H1 (cell line): ENCODE data around the gene CDC42SE2. TPM values are rescaled to one million over a fixed set of nuclear protein-coding genes. Genes with fewer than 3 reads are reported as not detected.

ENCODE experiments used
- CTCF ChIA-PET: fragments of 300-600 bp; sonication (Branson Sonifier 250); formaldehyde crosslinking; loops from one replicate; lab custom pipeline; 2021; ENCODE audit not compliant: partially characterized antibody; lab: Charles Lee
- POLR2A ChIA-PET: fragments of 300-600 bp; sonication (Branson Sonifier 250); formaldehyde crosslinking; loops from one replicate; lab custom pipeline; 2021; ENCODE audit warnings: inconsistent platforms; ENCODE audit not compliant: partially characterized antibody; lab: Charles Lee
- DNase-seq, 2 experiments: peaks; one replicate each; pipeline versions ENCODE4 v3.0.0 to v3.0.0-alpha.2; 2010 to 2022; ENCODE audit warnings: low spot score in 2 of 2, low read depth in 1 of 2, mixed read lengths in 1 of 2
- FAIRE-seq: peaks from 2 replicates; lab custom pipeline; 2011; peaks lifted over from hg19 to GRCh38; lab: Jason Lieb, UNC
- H2AFZ ChIP-seq: 2 replicates; pipeline ENCODE4 v1.8.1; 2012; ENCODE audit warnings: low read length, inconsistent platforms
- H2AK5ac ChIP-seq: 2 replicates; pipeline ENCODE4 v1.6.1; 2013; ENCODE audit warnings: low read depth, low read length
- H2BK120ac ChIP-seq: replicated peaks from 2 replicates; pipeline ENCODE3; 2013; ENCODE audit warnings: low read depth, low read length, inconsistent platforms
- H2BK12ac ChIP-seq: 2 replicates; pipeline ENCODE4 v1.6.1; 2013; ENCODE audit warnings: low read depth, low read length
- H2BK15ac ChIP-seq: 2 replicates; pipeline ENCODE4 v1.6.1; 2013; ENCODE audit warnings: low read length
- H2BK20ac ChIP-seq: 2 replicates; pipeline ENCODE4 v1.6.1; 2013; ENCODE audit warnings: low read length
- H2BK5ac ChIP-seq: 2 replicates; pipeline ENCODE4 v1.6.1; 2013; ENCODE audit warnings: low read depth, low read length
- H3K14ac ChIP-seq: 2 replicates; pipeline ENCODE4 v1.6.1; 2013; ENCODE audit warnings: inconsistent platforms; ENCODE audit not compliant: insufficient read length
- H3K18ac ChIP-seq: 2 replicates; pipeline ENCODE4 v1.6.1; 2013; ENCODE audit warnings: low read length; ENCODE audit errors: extremely low read depth
- H3K23ac ChIP-seq: 2 replicates; pipeline ENCODE4 v1.6.1; 2013; ENCODE audit warnings: inconsistent platforms; ENCODE audit not compliant: insufficient read length
- H3K23me2 ChIP-seq: 2 replicates; pipeline ENCODE4 v1.6.1; 2013; ENCODE audit warnings: low read depth, low read length
- H3K27ac ChIP-seq: 2 replicates; pipeline ENCODE4 v1.6.1; 2011; ENCODE audit warnings: low read depth, low read length, inconsistent platforms
- H3K27me3 ChIP-seq, 4 experiments: replicated peaks in 1 of 4; 1 replicate in 1 of 4; 2 replicates in 3 of 4; pipeline versions ENCODE4 v1.6.1 to v1.8.1; 2011 to 2013; ENCODE audit warnings: low read length in 3 of 4, mild to moderate bottlenecking in 3 of 4, inconsistent platforms in 2 of 4, mixed read lengths in 2 of 4, moderate library complexity in 1 of 4; ENCODE audit not compliant: control insufficient read depth in 3 of 4, insufficient read depth in 3 of 4; ENCODE audit errors: extremely low read depth in 1 of 4
- H3K36me3 ChIP-seq, 4 experiments: 2 replicates each; pipeline versions ENCODE4 v1.6.1 to v1.8.1; 2011 to 2013; ENCODE audit warnings: mild to moderate bottlenecking in 4 of 4, low read length in 3 of 4, moderate library complexity in 2 of 4, control low read depth in 1 of 4, inconsistent platforms in 1 of 4; ENCODE audit not compliant: insufficient read depth in 4 of 4, control insufficient read depth in 2 of 4
- H3K4ac ChIP-seq: replicated peaks from 2 replicates; pipeline ENCODE3; 2013; ENCODE audit warnings: low read length, low read depth, mixed read lengths, inconsistent platforms; ENCODE audit not compliant: insufficient read length
- H3K4me1 ChIP-seq, 4 experiments: replicated peaks in 1 of 4; 1 replicate in 1 of 4; 2 replicates in 3 of 4; pipeline versions ENCODE4 v1.6.1 to v1.8.1; 2011 to 2013; ENCODE audit warnings: low read length in 3 of 4, inconsistent platforms in 2 of 4, mixed read lengths in 1 of 4; ENCODE audit not compliant: insufficient read depth in 4 of 4, control insufficient read depth in 3 of 4
- H3K4me2 ChIP-seq, 2 experiments: 2 replicates each; pipeline versions ENCODE4 v1.6.1 to v1.8.1; 2011 to 2013; ENCODE audit warnings: low read depth in 2 of 2, low read length in 2 of 2, control low read depth in 1 of 2, inconsistent platforms in 1 of 2, mild to moderate bottlenecking in 1 of 2; ENCODE audit not compliant: insufficient read depth in 1 of 2
- H3K4me3 ChIP-seq, 4 experiments: fragments of 200-600, 300-600 bp in 1 of 4; sonication (generic), shearing (Covaris generic), sonication (Bioruptor Twin) in 1 of 4; 2 replicates each; pipeline versions ENCODE4 v1.5.1 to v1.8.1; 2011 to 2016; ENCODE audit warnings: low read length in 4 of 4, low read depth in 3 of 4, control low read depth in 2 of 4, inconsistent platforms in 2 of 4, mild to moderate bottlenecking in 2 of 4, mixed read lengths in 1 of 4, moderate library complexity in 1 of 4; ENCODE audit not compliant: insufficient read depth in 2 of 4; ENCODE audit errors: extremely low read depth in 1 of 4
- H3K56ac ChIP-seq: replicated peaks from 2 replicates; pipeline ENCODE3; 2013; ENCODE audit warnings: low read depth, mild to moderate bottlenecking, mixed read lengths, low read length, inconsistent platforms; ENCODE audit not compliant: insufficient read length
- H3K79me1 ChIP-seq: 2 replicates; pipeline ENCODE4 v1.6.1; 2013; ENCODE audit warnings: low read depth, low read length, control low read depth
- H3K79me2 ChIP-seq, 2 experiments: 2 replicates each; pipeline versions ENCODE4 v1.6.1 to v1.8.1; 2012 to 2013; ENCODE audit warnings: low read length in 2 of 2, mild to moderate bottlenecking in 2 of 2, inconsistent platforms in 1 of 2; ENCODE audit not compliant: insufficient read depth in 2 of 2, control insufficient read depth in 1 of 2
- H3K9ac ChIP-seq, 4 experiments: replicated peaks in 1 of 4; 1 replicate in 1 of 4; 2 replicates in 3 of 4; pipeline versions ENCODE4 v1.6.1 to v1.8.1; 2011 to 2013; ENCODE audit warnings: low read depth in 3 of 4, low read length in 3 of 4, control low read depth in 2 of 4, mild to moderate bottlenecking in 2 of 4, moderate library complexity in 2 of 4, inconsistent platforms in 1 of 4; ENCODE audit errors: extremely low read depth in 1 of 4
- H3K9me3 ChIP-seq, 2 experiments: 2 replicates each; pipeline versions ENCODE4 v1.6.1 to v1.8.1; 2012 to 2013; ENCODE audit warnings: mild to moderate bottlenecking in 2 of 2, moderate library complexity in 2 of 2, control low read depth in 1 of 2, inconsistent platforms in 1 of 2, low read depth in 1 of 2, low read length in 1 of 2, mixed read lengths in 1 of 2; ENCODE audit not compliant: insufficient read depth in 2 of 2
- H4K20me1 ChIP-seq, 2 experiments: replicated peaks in 1 of 2; 2 replicates each; pipeline versions ENCODE3 to v1.8.1; 2011 to 2013; ENCODE audit warnings: inconsistent platforms in 2 of 2, low read length in 2 of 2, mild to moderate bottlenecking in 1 of 2; ENCODE audit not compliant: insufficient read depth in 2 of 2, control insufficient read depth in 1 of 2
- H4K5ac ChIP-seq: 2 replicates; pipeline ENCODE4 v1.6.1; 2013; ENCODE audit warnings: low read length, low read depth, mixed read lengths, inconsistent platforms; ENCODE audit not compliant: insufficient read length
- H4K8ac ChIP-seq: 2 replicates; pipeline ENCODE4 v1.8.0; 2013; ENCODE audit warnings: mild to moderate bottlenecking, moderate library complexity, low read length, inconsistent platforms; ENCODE audit not compliant: insufficient read depth; ENCODE audit errors: extremely low read depth
- H4K91ac ChIP-seq: replicated peaks from 2 replicates; pipeline ENCODE3; 2013; ENCODE audit warnings: low read length, mixed read lengths, inconsistent platforms; ENCODE audit not compliant: insufficient read length
- ASH2L ChIP-seq: fragments of 200-600, 300-600 bp; sonication (generic); IDR thresholded peaks from one replicate; pipeline ENCODE4 v1.7.1; 2017; ENCODE audit warnings: low read length
- CTCF ChIP-seq, 3 experiments: IDR thresholded peaks; 1 replicate in 2 of 3; 2 replicates in 1 of 3; pipeline versions ENCODE4 v1.5.1 to v1.6.1; 2011; ENCODE audit warnings: low read length in 3 of 3, mild to moderate bottlenecking in 3 of 3, inconsistent platforms in 2 of 3, low read depth in 1 of 3, moderate library complexity in 1 of 3; ENCODE audit not compliant: insufficient read depth in 1 of 3; ENCODE audit errors: control extremely low read depth in 1 of 3
- E2F6 ChIP-seq: IDR thresholded peaks from 2 replicates; pipeline ENCODE4 v1.6.1; 2012; ENCODE audit warnings: inconsistent platforms
- GABPA ChIP-seq: IDR thresholded peaks from 2 replicates; pipeline ENCODE4 v1.6.1; 2011; ENCODE audit warnings: mild to moderate bottlenecking, low read length, moderate library complexity, borderline replicate concordance; ENCODE audit not compliant: insufficient read depth
- HDAC2 ChIP-seq, 2 experiments: fragments of 300-600 bp in 1 of 2; sonication (generic) in 1 of 2; IDR thresholded peaks; 2 replicates each; pipeline ENCODE4 v1.6.1; 2011 to 2012; ENCODE audit warnings: low read depth in 2 of 2, low read length in 2 of 2, mild to moderate bottlenecking in 2 of 2, moderate library complexity in 2 of 2, borderline replicate concordance in 1 of 2, inconsistent platforms in 1 of 2
- HDAC6 ChIP-seq: IDR thresholded peaks from one replicate; pipeline ENCODE4 v1.7.1; 2012; ENCODE audit warnings: low read depth, mild to moderate bottlenecking, inconsistent platforms, low read length, moderate library complexity
- MAFK ChIP-seq: IDR thresholded peaks from 2 replicates; pipeline ENCODE4 v1.6.1; 2012; ENCODE audit warnings: low read depth, mild to moderate bottlenecking, improper control_type of control experiment, low read length
- RAD21 ChIP-seq, 2 experiments: IDR thresholded peaks in 1 of 2; conservative IDR thresholded peaks in 1 of 2; 2 replicates each; pipeline ENCODE4 v1.6.1; 2011; ENCODE audit warnings: low read depth in 2 of 2, low read length in 2 of 2, improper control_type of control experiment in 1 of 2, inconsistent platforms in 1 of 2, mild to moderate bottlenecking in 1 of 2, moderate library complexity in 1 of 2
- SP1 ChIP-seq: IDR thresholded peaks from 2 replicates; pipeline ENCODE4 v1.6.1; 2011; ENCODE audit warnings: low read depth, low read length
- SP4 ChIP-seq: IDR thresholded peaks from 2 replicates; pipeline ENCODE4 v1.6.1; 2012; ENCODE audit warnings: low read length, inconsistent platforms
- WGBS, 2 experiments: shearing (Covaris generic) in 1 of 2; methylation state at CpG; one replicate each; pipeline versions ENCODE4 v1.1.6 to v1.1.7; 2013 to 2015; ENCODE audit warnings: low lambda C conversion rate in 2 of 2, mixed read lengths in 2 of 2, inconsistent platforms in 1 of 2, low coverage in 1 of 2, missing lambda C conversion rate in 1 of 2; ENCODE audit not compliant: insufficient replicate concordance in 2 of 2, insufficient coverage in 1 of 2, insufficient read length in 1 of 2; ENCODE audit errors: extremely low coverage in 1 of 2, missing lambda C conversion rate in 1 of 2; 5-methylcytosine and 5-hydroxymethylcytosine counted together
- polyA plus RNA-seq, 7 experiments: library from polyadenylated mRNA; depleted of rRNA in 3 of 7; stranded (reverse) in 5 of 7; unstranded in 2 of 7; fragments of >200 nt in 5 of 7; fragments of 200-250 nt in 2 of 7; gene quantifications; 1 replicate in 5 of 7; 2 replicates in 1 of 7; 4 replicates in 1 of 7; pipeline versions ENCODE4 v1.2.1 to v1.2.3, GENCODE V29; 2011 to 2013; ENCODE audit warnings: missing spikeins in 2 of 7, mixed read lengths in 2 of 7
- total RNA-seq: library from RNA; stranded (reverse); fragmentation: NEBNext Ultra II Directional; extraction: Animal tissue kit (Norgen Biotek cat#: 25700); gene quantifications from 2 replicates; pipeline ENCODE4 v1.2.1, GENCODE V29; 2021

The CDC42SE2 gene
- total and polyA plus RNA-seq, 2 of the 8 experiments (the other 6 are each of a cell fraction or from before 2014, with no cell fraction given): 16.7 to 30.8 TPM

DNA sequence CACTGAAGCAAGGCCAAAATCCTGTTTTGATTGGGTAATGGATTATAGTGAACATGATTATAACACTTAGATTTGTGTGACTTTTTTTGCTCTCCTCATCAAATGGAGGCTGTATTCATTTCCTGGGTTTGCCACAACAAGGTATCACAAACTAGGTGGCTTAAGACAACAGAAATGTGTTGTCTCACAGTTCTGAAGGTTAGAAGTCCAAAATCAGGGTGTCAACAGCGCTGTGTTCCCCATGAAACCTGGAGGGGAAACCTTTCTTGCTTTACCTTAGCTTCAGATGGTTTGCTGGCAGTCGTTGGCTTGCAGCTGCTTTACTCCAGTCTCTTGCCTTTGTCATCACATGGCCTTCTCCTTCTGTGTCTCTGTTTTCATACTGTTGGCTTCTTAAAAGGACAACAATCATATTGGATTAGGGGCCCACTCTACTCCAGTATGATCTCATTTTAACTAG is 32.4 kb downstream of the CDC42SE2 start:
- H2BK20ac ChIP-seq: no peak overlapping the region
- H3K23me2 ChIP-seq: no peaks in the 10 kb centered on the region; the same call in 1 of the 2 replicates
- no peak overlapping the region for H4K5ac ChIP-seq
- H3K23ac ChIP-seq: no peak overlapping the region
- no peak overlapping the region for H2BK5ac ChIP-seq
- no peak overlapping the region for H3K56ac ChIP-seq
- no peak overlapping the region for H4K91ac ChIP-seq
- no peak overlapping the region for H3K4ac ChIP-seq
- H3K27me3 ChIP-seq: no peaks in the 10 kb centered on the region
- DNase-seq: no peak
- H3K4me2 ChIP-seq: no peak overlapping the region
- WGBS, 2 experiments: 92% methylated on average over 2 of the region's 2 CpGs; no CpG with 5 or more reads in 1 of the 2 experiments
- no peak overlapping the region for H2BK15ac ChIP-seq
- no peak overlapping the region for H3K14ac ChIP-seq
- H4K8ac ChIP-seq: no peak overlapping the region
- peaks cover 2 to 28% of the 10 kb centered on the region in 2 experiments; a peak in 2 of 4 replicates for H3K79me2 ChIP-seq
- H2AK5ac ChIP-seq: no peak overlapping the region
- no peaks in the 10 kb centered on the region for H3K9me3 ChIP-seq
- H2BK12ac ChIP-seq: no peak overlapping the region
- no peak overlapping the region for H3K4me3 ChIP-seq
- ChIA-PET CTCF (interaction anchor here (0.6 kb wide), 1 partner anchor 1799 kb away, joined by 3 read pairs; no protein-coding TSS in a partner anchor), POLR2A (no interaction called here)
- H3K18ac ChIP-seq: no peak overlapping the region
- no peak overlapping the region for H2AFZ ChIP-seq
- H3K4me1 ChIP-seq: no peaks in the 10 kb centered on the region
- H3K9ac ChIP-seq: no peak overlapping the region
- no peak overlapping the region for H3K27ac ChIP-seq
- H3K79me1 ChIP-seq: no peaks in the 10 kb centered on the region; the same call in 1 of the 2 replicates
- no peak overlapping the region for H2BK120ac ChIP-seq
- H4K20me1 ChIP-seq: peaks cover 0 to 2% of the 10 kb centered on the region in 2 experiments
- FAIRE-seq: no peak
- H3K36me3 ChIP-seq: no peaks in the 10 kb centered on the region
- TF ChIP-seq GABPA (no peak), HDAC6 (no peak), E2F6 (no peak), HDAC2 (IDR thresholded peaks at IDR 0.05; ENCODE audit: borderline replicate concordance in 1 of 2, low read depth in 2 of 2, low read length in 2 of 2) (no peak), RAD21 (IDR thresholded peaks at IDR 0.05 in 1 of 2, conservative IDR thresholded peaks at IDR 0.05 in 1 of 2; ENCODE audit: low read depth in 2 of 2, low read length in 2 of 2) (no peak), ASH2L (no peak), SP1 (no peak), SP4 (no peak), CTCF (IDR thresholded peaks at IDR 0.05; ENCODE audit: control extremely low read depth in 1 of 3, insufficient read depth in 1 of 3, low read depth in 1 of 3, low read length in 3 of 3) (no peak), MAFK (no peak)
